AG04450 (cell line): ENCODE measurements around the gene FOXO3. TPM values are rescaled to one million over a fixed set of nuclear protein-coding genes. Genes with fewer than 3 reads are reported as not detected.
A peak's percentile ranks its signal among the peaks of the same experiment; 100 is the strongest.

ENCODE experiments used
- CTCF ChIA-PET: fragments of 300-600, 350-600 bp; formaldehyde crosslinking; extraction: SDS; loops from one replicate; lab custom pipeline; 2022; ENCODE audit warnings: antibody characterized with exemption, inconsistent platforms; lab: Charles Lee
- POLR2A ChIA-PET: fragments of 350-600 bp; formaldehyde crosslinking; extraction: SDS; loops from one replicate; lab custom pipeline; 2021; ENCODE audit warnings: antibody characterized with exemption, inconsistent platforms; lab: Yijun Ruan, JAX
- DNase-seq: peaks from one replicate; pipeline ENCODE4 v3.0.0-alpha.2; 2011; ENCODE audit warnings: low read depth, low spot score
- H3K27ac ChIP-seq: one replicate; pipeline ENCODE4 v1.5.1; 2012; ENCODE audit warnings: low read depth, low read length, control low read depth
- H3K27me3 ChIP-seq: one replicate; pipeline ENCODE4 v1.6.0; 2012; ENCODE audit warnings: low read length; ENCODE audit not compliant: control insufficient read depth, insufficient read depth
- H3K4me3 ChIP-seq: 2 replicates; pipeline ENCODE4 v1.5.1; 2011; ENCODE audit warnings: mild to moderate bottlenecking, low read depth, low read length, control low read depth
- H3K9me3 ChIP-seq: 2 replicates; pipeline ENCODE4 v1.5.1; 2012; ENCODE audit warnings: low read length; ENCODE audit not compliant: control insufficient read depth, insufficient read depth
- polyA plus RNA-seq: library from polyadenylated mRNA; depleted of rRNA; stranded (reverse); fragments of >200 nt; gene quantifications from 2 replicates; pipeline ENCODE4 v1.2.3, GENCODE V29; 2011
- TF ChIP-seq, protein P1 (sequence below): IDR thresholded peaks from 2 replicates; pipeline ENCODE4 v1.5.1; 2011; ENCODE audit warnings: low read depth, low read length, control low read depth, inconsistent platforms

The FOXO3 gene
- polyA plus RNA-seq, 1 experiment: 32.7 TPM

DNA sequence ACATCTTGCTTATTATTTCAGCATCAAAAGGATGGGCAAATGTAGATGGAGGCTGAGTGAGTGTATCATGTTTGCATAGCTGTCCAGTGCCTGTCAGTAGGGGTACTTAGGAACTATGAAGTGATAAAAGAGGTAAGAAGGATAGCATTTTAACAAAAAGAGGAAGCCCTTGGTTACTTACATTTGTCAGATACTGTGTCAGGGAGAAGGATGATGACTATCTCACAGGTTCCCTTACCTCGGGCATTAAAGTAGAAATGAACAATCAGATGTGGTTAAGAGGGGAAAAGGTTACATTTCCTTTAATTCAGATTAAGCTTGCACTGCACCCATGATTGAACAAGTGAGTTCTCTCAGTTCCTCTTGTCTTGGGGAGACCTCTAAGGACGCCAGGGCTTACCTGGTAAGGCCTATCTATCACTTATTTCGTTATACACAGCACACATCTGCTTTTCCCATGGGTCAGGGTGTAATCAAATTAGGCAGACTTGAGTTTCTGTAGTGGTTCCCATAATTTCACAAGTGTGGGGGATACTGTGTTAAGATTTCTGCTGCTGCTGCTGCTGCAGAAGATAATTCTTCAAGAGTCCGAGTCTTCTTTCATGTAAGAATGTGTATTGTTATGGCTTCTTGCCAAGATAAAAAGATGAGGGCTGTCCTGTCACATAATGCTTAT is 4.5 kb downstream of the FOXO3 start:
- TF ChIP-seq, protein P1, sequence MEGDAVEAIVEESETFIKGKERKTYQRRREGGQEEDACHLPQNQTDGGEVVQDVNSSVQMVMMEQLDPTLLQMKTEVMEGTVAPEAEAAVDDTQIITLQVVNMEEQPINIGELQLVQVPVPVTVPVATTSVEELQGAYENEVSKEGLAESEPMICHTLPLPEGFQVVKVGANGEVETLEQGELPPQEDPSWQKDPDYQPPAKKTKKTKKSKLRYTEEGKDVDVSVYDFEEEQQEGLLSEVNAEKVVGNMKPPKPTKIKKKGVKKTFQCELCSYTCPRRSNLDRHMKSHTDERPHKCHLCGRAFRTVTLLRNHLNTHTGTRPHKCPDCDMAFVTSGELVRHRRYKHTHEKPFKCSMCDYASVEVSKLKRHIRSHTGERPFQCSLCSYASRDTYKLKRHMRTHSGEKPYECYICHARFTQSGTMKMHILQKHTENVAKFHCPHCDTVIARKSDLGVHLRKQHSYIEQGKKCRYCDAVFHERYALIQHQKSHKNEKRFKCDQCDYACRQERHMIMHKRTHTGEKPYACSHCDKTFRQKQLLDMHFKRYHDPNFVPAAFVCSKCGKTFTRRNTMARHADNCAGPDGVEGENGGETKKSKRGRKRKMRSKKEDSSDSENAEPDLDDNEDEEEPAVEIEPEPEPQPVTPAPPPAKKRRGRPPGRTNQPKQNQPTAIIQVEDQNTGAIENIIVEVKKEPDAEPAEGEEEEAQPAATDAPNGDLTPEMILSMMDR: no peak
- ChIA-PET POLR2A (no interaction called here), CTCF (interaction anchor here (0.7 to 1.1 kb wide), 2 partner anchors 11 to 271 kb away, joined by 3 to 4 read pairs; no protein-coding TSS in a partner anchor)
- no peak for DNase-seq
- H3K4me3 ChIP-seq: peak overlapping the region; percentile 38
- no peaks in the 10 kb centered on the region for H3K27me3 ChIP-seq
- peak overlapping the region; percentile 41 for H3K27ac ChIP-seq
- peaks cover 2% of the 10 kb centered on the region; the same call in 1 of the 2 replicates for H3K9me3 ChIP-seq

DNA sequence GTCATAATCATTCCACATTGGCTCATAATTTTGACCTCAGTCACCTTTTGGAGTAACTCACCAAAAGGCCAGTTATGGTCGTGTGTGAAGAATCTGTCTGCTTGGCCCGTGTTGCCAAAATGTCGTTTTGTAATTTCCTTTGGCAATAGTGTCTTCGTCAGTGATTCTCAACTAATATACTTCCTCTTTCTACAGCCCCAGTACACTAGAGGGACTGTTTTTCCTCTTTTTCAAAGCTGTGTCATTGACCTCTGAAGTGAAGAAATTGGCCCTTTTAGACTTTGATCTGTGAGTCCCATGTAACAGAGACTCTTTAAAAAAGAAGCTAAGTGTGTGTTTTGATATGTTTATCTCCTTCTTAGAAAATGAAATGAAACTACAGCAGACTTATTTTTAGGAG is 5.2 kb downstream of the FOXO3 start:
- ChIA-PET POLR2A (interaction anchor here (1.2 kb wide), 1 partner anchor 231 kb away, joined by 3 read pairs; no protein-coding TSS in a partner anchor), CTCF (interaction anchor here (1.1 to 1.6 kb wide), 2 partner anchors 270 to 507 kb away, joined by 4 to 5 read pairs; no protein-coding TSS in a partner anchor)
- H3K4me3 ChIP-seq: peak overlapping the region; percentile 15; the same call in 1 of the 2 replicates
- no peak overlapping the region for H3K27ac ChIP-seq
- TF ChIP-seq, protein P1: 0 out of 2 replicates have a peak, but pooled peaks have one; percentile 13
- H3K27me3 ChIP-seq: no peaks in the 10 kb centered on the region
- DNase-seq: no peak
- no peaks in the 10 kb centered on the region; the same call in 1 of the 2 replicates for H3K9me3 ChIP-seq

DNA sequence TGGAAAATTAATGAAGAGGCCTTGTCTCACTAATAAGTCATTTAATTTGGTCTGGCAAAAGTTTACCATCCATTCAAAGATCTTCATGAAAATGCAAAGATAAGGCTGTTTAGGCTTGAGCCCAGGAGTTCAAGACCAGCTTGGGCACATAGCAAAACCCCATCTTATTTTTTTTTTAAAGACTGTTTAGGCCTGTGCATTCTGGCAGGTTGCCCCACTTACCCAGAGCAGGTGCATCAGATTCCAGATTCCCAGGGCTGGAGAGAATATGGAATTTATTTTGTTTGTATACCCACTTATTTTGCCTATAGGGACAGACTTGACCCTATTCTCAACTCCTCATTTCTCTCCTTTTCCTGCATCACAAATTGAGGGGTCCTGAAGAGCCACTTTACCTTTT is 5.7 kb downstream of the FOXO3 start:
- no peaks in the 10 kb centered on the region for H3K27me3 ChIP-seq
- no peak for DNase-seq
- TF ChIP-seq, protein P1: no peak
- ChIA-PET CTCF (interaction anchor here (1.6 kb wide), 2 partner anchors 327 to 507 kb away, joined by 3 to 5 read pairs; no protein-coding TSS in a partner anchor), POLR2A (interaction anchor here (1.2 kb wide), 1 partner anchor 231 kb away, joined by 3 read pairs; no protein-coding TSS in a partner anchor)
- no peaks in the 10 kb centered on the region; the same call in 1 of the 2 replicates for H3K9me3 ChIP-seq
- H3K27ac ChIP-seq: no peak overlapping the region
- no peak overlapping the region for H3K4me3 ChIP-seq

DNA sequence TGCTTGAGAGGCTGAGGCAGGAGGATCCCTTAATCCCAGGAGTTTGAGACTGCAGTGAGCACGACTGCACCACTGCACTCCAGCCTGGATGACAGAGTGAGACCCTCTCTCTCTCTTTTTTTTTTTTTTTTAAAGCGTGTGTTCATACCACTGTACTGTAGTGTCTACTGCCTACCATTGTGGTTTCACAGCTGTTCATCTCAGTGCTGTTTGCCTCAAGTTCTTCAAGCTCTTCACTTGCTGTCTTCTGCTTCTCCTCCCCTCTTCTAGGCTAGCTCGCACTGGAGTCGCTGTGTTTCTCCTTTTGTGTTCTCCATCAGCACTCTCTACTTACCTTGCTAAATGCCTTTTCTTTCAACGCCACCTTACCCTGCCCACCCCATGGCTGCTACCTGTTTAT is 7.4 kb downstream of the FOXO3 start:
- no peak overlapping the region for H3K4me3 ChIP-seq
- TF ChIP-seq, protein P1: no peak
- no peaks in the 10 kb centered on the region for H3K9me3 ChIP-seq
- ChIA-PET POLR2A (interaction anchor here (0.6 kb wide), 1 partner anchor 85 kb away, joined by 5 read pairs; no protein-coding TSS in a partner anchor), CTCF (interaction anchor here (0.5 to 1.6 kb wide), 2 partner anchors 324 to 325 kb away, joined by 3 read pairs; no protein-coding TSS in a partner anchor)
- H3K27me3 ChIP-seq: no peaks in the 10 kb centered on the region
- no peak overlapping the region for H3K27ac ChIP-seq
- no peak for DNase-seq
